GM12878 (cell line): ENCODE data around the gene STK32B. TPM values are rescaled to one million over a fixed set of nuclear protein-coding genes. Genes with fewer than 3 reads are reported as not detected.

Source experiments
- ATAC-seq: fragments of 200-7000 bp; cut with Tn5 transposase; 3 replicates; pipeline ENCODE4 v1.9.1; 2020; ENCODE audit warnings: mild to moderate bottlenecking, moderate library complexity
- BruUV-seq: library from RNA; stranded (reverse); fragments of 400-500 nt; replicated peaks from 2 replicates; lab custom pipeline; 2021; lab: Mats Ljungman, UMichigan
- CTCF ChIA-PET: fragments of 300-600 bp; sonication (Branson Sonifier 250); formaldehyde crosslinking; extraction: SDS; loops from one replicate; lab custom pipeline; 2021; ENCODE audit warnings: inconsistent platforms; lab: Yijun Ruan, JAX
- POLR2A ChIA-PET: fragments of 350-600 bp; formaldehyde crosslinking; extraction: SDS; loops from one replicate; lab custom pipeline; 2021; ENCODE audit warnings: inconsistent platforms; lab: Charles Lee
- RAD21 ChIA-PET: fragments of 300-600 bp; sonication (Branson Sonifier 250); formaldehyde crosslinking; loops from one replicate; lab custom pipeline; 2023; ENCODE audit warnings: antibody characterized with exemption; ENCODE audit not compliant: unreplicated experiment; lab: Charles Lee
- SMC1A ChIA-PET: fragments of 300-600 bp; sonication (Branson Sonifier 250); formaldehyde crosslinking; loops from one replicate; lab custom pipeline; 2023; ENCODE audit not compliant: unreplicated experiment, uncharacterized antibody; lab: Charles Lee
- DNase-seq: peaks from one replicate; pipeline ENCODE4 v3.0.0-alpha.2; 2011; ENCODE audit warnings: low read depth, low spot score
- FAIRE-seq: peaks from 3 replicates; lab custom pipeline; 2011; peaks lifted over from hg19 to GRCh38; lab: Jason Lieb, UNC
- H2AFZ ChIP-seq: 2 replicates; pipeline ENCODE4 v1.6.0; 2011; ENCODE audit warnings: low read depth, low read length, control low read depth; ENCODE audit not compliant: control insufficient read depth
- H3K27ac ChIP-seq: 2 replicates; pipeline ENCODE4 v1.5.1; 2011; ENCODE audit warnings: control low read depth; ENCODE audit not compliant: control insufficient read depth, insufficient read depth
- H3K27me3 ChIP-seq, 2 experiments: replicated peaks in 1 of 2; 2 replicates each; pipeline versions ENCODE4 v1.6.0 to v1.6.1; 2011; ENCODE audit warnings: low read length in 1 of 2; ENCODE audit not compliant: control insufficient read depth in 2 of 2, insufficient read depth in 2 of 2
- H3K36me3 ChIP-seq, 2 experiments: 2 replicates each; pipeline ENCODE4 v1.5.1; 2011; ENCODE audit warnings: low read length in 1 of 2; ENCODE audit not compliant: control insufficient read depth in 2 of 2, insufficient read depth in 2 of 2
- H3K4me1 ChIP-seq: 2 replicates; pipeline ENCODE4 v1.6.1; 2011; ENCODE audit warnings: mild to moderate bottlenecking, low read length, moderate library complexity, mixed read lengths; ENCODE audit not compliant: control insufficient read depth, insufficient read depth
- H3K4me2 ChIP-seq: 2 replicates; pipeline ENCODE4 v1.6.0; 2011; ENCODE audit warnings: control low read depth; ENCODE audit not compliant: control insufficient read depth, insufficient read depth
- H3K4me3 ChIP-seq: fragments of 200-600 bp; sonication (generic); 2 replicates; pipeline ENCODE4 v1.5.1; 2016
- H3K79me2 ChIP-seq: 2 replicates; pipeline ENCODE4 v1.6.0; 2011; ENCODE audit warnings: low read length; ENCODE audit not compliant: control insufficient read depth, insufficient read depth
- H3K9ac ChIP-seq: 2 replicates; pipeline ENCODE4 v1.8.0; 2011; ENCODE audit warnings: low read length, control low read depth, mixed read lengths; ENCODE audit not compliant: control insufficient read depth, insufficient read depth
- H3K9me3 ChIP-seq: replicated peaks from 3 replicates; pipeline ENCODE4 v1.5.1; 2011; ENCODE audit warnings: mild to moderate bottlenecking, low read length; ENCODE audit not compliant: control insufficient read depth, insufficient read depth
- H4K20me1 ChIP-seq: 2 replicates; pipeline ENCODE4 v1.6.0; 2011; ENCODE audit not compliant: control insufficient read depth, insufficient read depth
- CBX5 ChIP-seq: sonication (generic); IDR thresholded peaks from 2 replicates; pipeline ENCODE4 v1.6.1; 2016; ENCODE audit warnings: low read depth, moderate library complexity, mild to moderate bottlenecking, inconsistent platforms
- CHD2 ChIP-seq: IDR thresholded peaks from 2 replicates; pipeline ENCODE4 v1.6.1; 2011; ENCODE audit warnings: low read depth, low read length, improper control_type of control experiment, borderline replicate concordance
- ESRRA ChIP-seq: IDR thresholded peaks from 2 replicates; pipeline ENCODE4 v1.6.1; 2012; ENCODE audit warnings: mild to moderate bottlenecking, low read length, improper control_type of control experiment
- ETV6 ChIP-seq, 2 experiments: fragments of 450-650 bp in 1 of 2; IDR thresholded peaks in 1 of 2; conservative IDR thresholded peaks in 1 of 2; 2 replicates each; pipeline ENCODE4 v1.6.1; 2014; ENCODE audit warnings: antibody characterized with exemption in 1 of 2, borderline replicate concordance in 1 of 2, low read depth in 1 of 2, mild to moderate bottlenecking in 1 of 2, moderate library complexity in 1 of 2
- HCFC1 ChIP-seq: fragments of 150-350 bp; IDR thresholded peaks from 2 replicates; pipeline ENCODE4 v1.6.1; 2014; ENCODE audit warnings: low read length
- HDAC2 ChIP-seq: fragments of 200-600 bp; sonication (generic); IDR thresholded peaks from 2 replicates; pipeline ENCODE4 v1.6.1; 2017
- KLF5 ChIP-seq: fragments of 450-650 bp; IDR thresholded peaks from 2 replicates; pipeline ENCODE4 v1.6.1; 2014; ENCODE audit warnings: mild to moderate bottlenecking; ENCODE audit not compliant: partially characterized antibody
- MYC ChIP-seq: IDR thresholded peaks from 2 replicates; pipeline ENCODE4 v1.6.1; 2011; ENCODE audit warnings: mild to moderate bottlenecking, low read length, moderate library complexity, inconsistent platforms; ENCODE audit not compliant: insufficient read depth, insufficient replicate concordance, insufficient read length, severe bottlenecking
- NRF1 ChIP-seq: conservative IDR thresholded peaks from 2 replicates; pipeline ENCODE4 v1.6.1; 2011; ENCODE audit warnings: mild to moderate bottlenecking, low read depth, low read length, improper control_type of control experiment
- PBX3 ChIP-seq: IDR thresholded peaks from 2 replicates; pipeline ENCODE4 v1.6.1; 2011; ENCODE audit warnings: mild to moderate bottlenecking, low read depth, low read length, moderate library complexity; ENCODE audit not compliant: insufficient replicate concordance
- PRDM15 ChIP-seq: fragments of 450-650 bp; formaldehyde crosslinking; IDR thresholded peaks from 2 replicates; pipeline ENCODE4 v1.4.0; 2020; ENCODE audit warnings: mild to moderate bottlenecking, moderate library complexity
- RAD21 ChIP-seq: IDR thresholded peaks from 2 replicates; pipeline ENCODE4 v1.6.1; 2011; ENCODE audit warnings: mild to moderate bottlenecking, low read depth, low read length, moderate library complexity; ENCODE audit not compliant: insufficient read depth
- RBBP5 ChIP-seq: fragments of 200-600 bp; sonication (generic); conservative IDR thresholded peaks from 2 replicates; pipeline ENCODE4 v1.6.1; 2016
- TCF3 ChIP-seq: IDR thresholded peaks from 2 replicates; pipeline ENCODE4 v1.6.1; 2012; ENCODE audit warnings: low read depth, mild to moderate bottlenecking, low read length, borderline replicate concordance; ENCODE audit not compliant: insufficient read depth
- USF1 ChIP-seq: IDR thresholded peaks from 2 replicates; pipeline ENCODE4 v1.6.1; 2011; ENCODE audit warnings: borderline replicate concordance, low read depth, mild to moderate bottlenecking, moderate library complexity, mixed read lengths, low read length; ENCODE audit not compliant: insufficient read depth; ENCODE audit errors: extremely low read length
- WGBS: methylation state at CpG from one replicate; pipeline ENCODE4 v1.1.6; 2016; ENCODE audit warnings: low lambda C conversion rate; ENCODE audit not compliant: insufficient replicate concordance, insufficient coverage; ENCODE audit errors: missing lambda C conversion rate; 5-methylcytosine and 5-hydroxymethylcytosine counted together
- in situ Hi-C: fragments of 300-500 bp; cut with MboI; formaldehyde crosslinking; loops from 9 replicates; pipeline ENCODE4 v1.14.3; 2018; ENCODE audit warnings: mixed read lengths
- intact Hi-C: fragments of 100-400 bp; cut with micrococcal nuclease; formaldehyde crosslinking; loops from one replicate; pipeline ENCODE4 v1.14.2; 2022; ENCODE audit not compliant: unreplicated experiment
- polyA plus RNA-seq, 11 experiments: library from polyadenylated mRNA; depleted of rRNA in 4 of 11; unstranded in 6 of 11; stranded (reverse) in 5 of 11; fragments of >200 nt; fragmentation: Nextera tagmentation in 4 of 11; fragmentation: Illumina TruSeq in 1 of 11; extraction: Ambion mirVana in 4 of 11; extraction: Trizol in 1 of 11; gene quantifications; 1 replicate in 1 of 11; 2 replicates in 10 of 11; pipeline versions ENCODE4 v1.2.1 to v1.2.3, GENCODE V29; 2011 to 2016; ENCODE audit warnings: inconsistent platforms in 2 of 11, missing spikeins in 2 of 11, low read depth in 1 of 11
- total RNA-seq, 4 experiments: library from RNA; depleted of rRNA in 3 of 4; stranded (reverse); fragments of >200 nt in 3 of 4; fragmentation: Illumina TruSeq in 1 of 4; extraction: Trizol in 1 of 4; gene quantifications; 2 replicates each; pipeline versions ENCODE4 v1.2.1 to v1.2.3, GENCODE V29; 2013 to 2021

STK32B gene
- total and polyA plus RNA-seq, 10 of the 15 experiments (the other 5 are each of a cell fraction or from before 2014, with no cell fraction given): 0.04 to 0.12 (median 0.08) TPM; not detected in 7

GRCh38 chr4:5532100-5532499 lies 480.8 kb downstream of the STK32B start:
- in situ Hi-C loops (no loop called here), intact Hi-C loops (no loop called here)
- no peak overlapping the region for H3K9ac ChIP-seq
- no peak overlapping the region for H3K27ac ChIP-seq
- no peak for ATAC-seq
- no peaks in the 10 kb centered on the region for H4K20me1 ChIP-seq
- ChIA-PET POLR2A (no interaction called here), CTCF (interaction anchor here (0.6 kb wide), 1 partner anchor 40 kb away, joined by 3 read pairs; no protein-coding TSS in a partner anchor), SMC1A (no interaction called here), RAD21 (no interaction called here)
- BruUV-seq: no TSS peak
- H3K36me3 ChIP-seq: no peaks in the 10 kb centered on the region
- no peak overlapping the region for H3K4me2 ChIP-seq
- 3% methylated on average over 2 of the region's 2 CpGs for WGBS
- no peaks in the 10 kb centered on the region for H3K27me3 ChIP-seq
- FAIRE-seq: no peak
- H2AFZ ChIP-seq: no peak overlapping the region
- no peak overlapping the region for H3K4me3 ChIP-seq
- DNase-seq: no peak
- H3K79me2 ChIP-seq: no peaks in the 10 kb centered on the region
- no peaks in the 10 kb centered on the region; the same call in 2 of the 3 replicates for H3K9me3 ChIP-seq
- no peaks in the 10 kb centered on the region for H3K4me1 ChIP-seq
- TF ChIP-seq USF1: no peak
- no peak for TF ChIP-seq RBBP5
- TF ChIP-seq PBX3: no peak
- TF ChIP-seq MYC: no peak
- no peak for TF ChIP-seq ESRRA
- no peak for TF ChIP-seq CHD2
- TF ChIP-seq ETV6 (conservative IDR thresholded peaks at IDR 0.05 in 1 of 2, IDR thresholded peaks at IDR 0.05 in 1 of 2; ENCODE audit: borderline replicate concordance in 1 of 2, low read depth in 1 of 2): no peak
- no peak for TF ChIP-seq RAD21
- TF ChIP-seq HCFC1: no peak
- TF ChIP-seq NRF1: no peak
- TF ChIP-seq CBX5: no peak
- no peak for TF ChIP-seq KLF5
- TF ChIP-seq PRDM15: no peak
- no peak for TF ChIP-seq HDAC2
- TF ChIP-seq TCF3: no peak
